SK-N-SH (cell line): Measurements from ENCODE around the gene SFN. TPM values are rescaled to one million over a fixed set of nuclear protein-coding genes. Genes with fewer than 3 reads are reported as not detected.

Experiments used
- CTCF ChIA-PET: fragments of 300-600, 350-600 bp; formaldehyde crosslinking; extraction: SDS; loops from one replicate; lab custom pipeline; 2021; lab: Yijun Ruan, JAX
- POLR2A ChIA-PET: fragments of 350-600 bp; sonication (Branson Sonifier 250); formaldehyde crosslinking; extraction: SDS; loops from one replicate; lab custom pipeline; 2020; ENCODE audit warnings: antibody characterized with exemption, inconsistent platforms; lab: Yijun Ruan, JAX
- DNase-seq: peaks from one replicate; pipeline ENCODE4 v3.0.0; 2012
- H2AFZ ChIP-seq: fragments of 200-600 bp; sonication (generic); 2 replicates; pipeline ENCODE4 v1.8.1; 2016; ENCODE audit warnings: antibody characterized with exemption, mild to moderate bottlenecking, low read depth
- H3F3A ChIP-seq: fragments of 200-600 bp; sonication (generic); replicated peaks from 2 replicates; pipeline ENCODE3; 2016; ENCODE audit warnings: antibody characterized with exemption, mild to moderate bottlenecking; ENCODE audit not compliant: insufficient read depth
- H3K27ac ChIP-seq, 2 experiments: fragments of 200-500 bp in 1 of 2; fragments of 200-600 bp in 1 of 2; sonication (Bioruptor generic) in 1 of 2; sonication (generic), shearing (Covaris generic) in 1 of 2; 2 replicates each; pipeline versions ENCODE4 v1.5.1 to v1.6.1; 2014 to 2016; ENCODE audit warnings: low read depth in 2 of 2, inconsistent platforms in 1 of 2, low read length in 1 of 2, mild to moderate bottlenecking in 1 of 2, mixed read lengths in 1 of 2
- H3K27me3 ChIP-seq: fragments of 200-600 bp; sonication (generic), shearing (Covaris generic); 2 replicates; pipeline ENCODE4 v1.6.1; 2016; ENCODE audit warnings: mixed run types; ENCODE audit not compliant: insufficient read depth
- H3K36me3 ChIP-seq, 2 experiments: fragments of 200-500 bp in 1 of 2; fragments of 200-600 bp in 1 of 2; sonication (Bioruptor generic) in 1 of 2; sonication (generic) in 1 of 2; replicated peaks in 1 of 2; 2 replicates each; pipeline versions ENCODE3 to v1.5.1; 2014 to 2016; ENCODE audit warnings: low read length in 1 of 2, mild to moderate bottlenecking in 1 of 2; ENCODE audit not compliant: insufficient read depth in 2 of 2, control insufficient read depth in 1 of 2
- H3K4me1 ChIP-seq, 2 experiments: fragments of 200-500 bp in 1 of 2; fragments of 200-600 bp in 1 of 2; sonication (Bioruptor generic) in 1 of 2; sonication (generic), shearing (Covaris generic) in 1 of 2; 2 replicates each; pipeline versions ENCODE4 v1.5.1 to v1.6.1; 2014 to 2016; ENCODE audit warnings: low read depth in 1 of 2, low read length in 1 of 2, mixed run types in 1 of 2; ENCODE audit not compliant: insufficient read depth in 2 of 2, control insufficient read depth in 1 of 2
- H3K4me2 ChIP-seq: fragments of 200-600 bp; sonication (generic), shearing (Covaris generic); 2 replicates; pipeline ENCODE4 v1.6.1; 2017; ENCODE audit warnings: mixed run types
- H3K4me3 ChIP-seq, 2 experiments: fragments of 200-500 bp in 1 of 2; fragments of 200-600 bp in 1 of 2; sonication (Bioruptor generic) in 1 of 2; sonication (generic), shearing (Covaris generic) in 1 of 2; 2 replicates each; pipeline versions ENCODE4 v1.5.1 to v1.8.1; 2014 to 2016; ENCODE audit warnings: low read depth in 2 of 2, inconsistent platforms in 1 of 2, low read length in 1 of 2, mild to moderate bottlenecking in 1 of 2, mixed read lengths in 1 of 2, moderate library complexity in 1 of 2
- H3K79me2 ChIP-seq: fragments of 200-600 bp; sonication (generic); 2 replicates; pipeline ENCODE4 v1.8.1; 2017; ENCODE audit warnings: mild to moderate bottlenecking; ENCODE audit not compliant: insufficient read depth
- H3K9ac ChIP-seq: fragments of 200-600 bp; sonication (generic); 2 replicates; pipeline ENCODE4 v1.6.1; 2017; ENCODE audit warnings: mixed run types
- H3K9me2 ChIP-seq: fragments of 200-600 bp; sonication (generic); 2 replicates; pipeline ENCODE4 v1.6.1; 2017; ENCODE audit warnings: mixed run types
- H3K9me3 ChIP-seq: fragments of 200-600 bp; sonication (generic); 2 replicates; pipeline ENCODE4 v1.6.1; 2017; ENCODE audit warnings: mixed run types, mild to moderate bottlenecking, moderate library complexity
- H4K20me1 ChIP-seq: fragments of 200-600 bp; sonication (generic); 2 replicates; pipeline ENCODE4 v1.6.1; 2017; ENCODE audit warnings: mild to moderate bottlenecking, mixed run types; ENCODE audit not compliant: insufficient read depth
- CHD2 ChIP-seq: fragments of 150-350 bp; IDR thresholded peaks from 2 replicates; pipeline ENCODE4 v1.6.1; 2018; ENCODE audit warnings: low read length; ENCODE audit not compliant: partially characterized antibody
- EZH2phosphoT487 ChIP-seq: fragments of 200-600 bp; sonication (generic); IDR thresholded peaks from 2 replicates; pipeline ENCODE4 v1.6.1; 2017; ENCODE audit warnings: low read depth, mixed run types, mild to moderate bottlenecking, antibody characterized with exemption, moderate library complexity, borderline replicate concordance
- FOXJ3 ChIP-seq: sonication (generic); formaldehyde crosslinking; IDR thresholded peaks from 2 replicates; pipeline ENCODE4 v1.5.1; 2020; ENCODE audit warnings: mild to moderate bottlenecking, missing genetic modification reagents
- GABPA ChIP-seq: IDR thresholded peaks from 2 replicates; pipeline ENCODE4 v1.4.0; 2012; ENCODE audit warnings: low read depth, mild to moderate bottlenecking
- JUND ChIP-seq: IDR thresholded peaks from 2 replicates; pipeline ENCODE4 v1.4.0; 2012
- NRF1 ChIP-seq: IDR thresholded peaks from 2 replicates; pipeline ENCODE4 v1.6.1; 2012; ENCODE audit warnings: low read depth, mild to moderate bottlenecking, low read length
- POLR2AphosphoS5 ChIP-seq: IDR thresholded peaks from 2 replicates; pipeline ENCODE4 v1.6.1; 2012; ENCODE audit warnings: low read depth, low read length
- RFX5 ChIP-seq: IDR thresholded peaks from 2 replicates; pipeline ENCODE4 v1.6.1; 2012; ENCODE audit warnings: mild to moderate bottlenecking, improper control_type of control experiment, low read length
- SMC3 ChIP-seq: IDR thresholded peaks from 2 replicates; pipeline ENCODE4 v1.6.1; 2012; ENCODE audit warnings: low read depth, low read length, improper control_type of control experiment
- TCF12 ChIP-seq: IDR thresholded peaks from 2 replicates; pipeline ENCODE4 v1.4.0; 2012
- TEAD4 ChIP-seq: IDR thresholded peaks from 2 replicates; pipeline ENCODE4 v1.4.0; 2012; ENCODE audit warnings: mild to moderate bottlenecking, borderline replicate concordance; ENCODE audit not compliant: insufficient read depth
- WGBS: methylation state at CpG from one replicate; pipeline ENCODE4 v1.1.6; 2017; ENCODE audit warnings: low lambda C conversion rate; 5-methylcytosine and 5-hydroxymethylcytosine counted together
- polyA plus RNA-seq, 3 experiments: library from polyadenylated mRNA; depleted of rRNA; stranded (reverse); fragments of >200 nt; gene quantifications; 2 replicates each; pipeline ENCODE4 v1.2.3, GENCODE V29; 2012
- TF ChIP-seq, protein P1 (sequence below): IDR thresholded peaks from 2 replicates; pipeline ENCODE4; 2012
- TF ChIP-seq, protein P2 (sequence below): IDR thresholded peaks from 2 replicates; pipeline ENCODE4 v1.6.1; 2012; ENCODE audit warnings: mild to moderate bottlenecking, low read depth, low read length, moderate library complexity
- TF ChIP-seq, protein P3 (sequence below): IDR thresholded peaks from 2 replicates; pipeline ENCODE4 v1.4.0; 2012; ENCODE audit warnings: low read depth, borderline replicate concordance

Gene SFN
- polyA plus RNA-seq, 1 of the 3 experiments (the other 2 are of a cell fraction) = 0.18 TPM

DNA sequence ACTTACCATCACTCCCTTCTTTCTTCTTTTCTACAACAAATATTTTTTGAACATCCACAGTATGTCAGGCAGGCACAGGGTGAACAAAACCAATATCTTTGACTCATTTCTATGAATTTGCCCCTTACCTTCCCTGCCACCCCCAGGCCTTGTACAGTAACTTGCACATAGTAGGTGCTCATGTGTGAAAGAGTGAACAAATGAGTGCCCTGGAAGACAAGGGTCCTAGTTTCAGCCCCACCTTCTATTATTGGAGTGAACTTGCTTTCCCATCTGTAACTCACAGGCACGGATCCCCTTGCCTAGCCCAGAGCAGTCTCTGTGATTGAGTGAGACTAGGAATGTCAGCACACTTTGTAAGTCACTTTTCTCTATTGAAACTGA, 23.6 kb upstream of the SFN start:
- peaks cover 21 to 24% of the 10 kb centered on the region in 2 experiments for H3K36me3 ChIP-seq
- H3K27ac ChIP-seq = no peak overlapping the region
- H4K20me1 ChIP-seq = no peaks in the 10 kb centered on the region
- no peak overlapping the region for H3K4me2 ChIP-seq
- no peak overlapping the region for H3K9ac ChIP-seq
- H3K79me2 ChIP-seq = peaks cover 9% of the 10 kb centered on the region; the same call in 1 of the 2 replicates
- TF ChIP-seq CHD2 = no peak
- no peaks in the 10 kb centered on the region for H3K4me1 ChIP-seq
- H3K27me3 ChIP-seq = no peaks in the 10 kb centered on the region
- CTCF ChIA-PET = interaction anchor here (0.8 to 1.1 kb wide), 2 partner anchors 19 to 48 kb away, joined by 4 to 5 read pairs; no protein-coding TSS in a partner anchor
- 100% methylated on average over 1 of the region's 1 CpG for WGBS
- peaks cover 5% of the 10 kb centered on the region for H3F3A ChIP-seq
- no peak for DNase-seq
- no peaks in the 10 kb centered on the region for H3K9me2 ChIP-seq
- H2AFZ ChIP-seq = no peak overlapping the region
- POLR2A ChIA-PET = no interaction called here
- no peaks in the 10 kb centered on the region for H3K9me3 ChIP-seq
- H3K4me3 ChIP-seq = no peak overlapping the region

DNA sequence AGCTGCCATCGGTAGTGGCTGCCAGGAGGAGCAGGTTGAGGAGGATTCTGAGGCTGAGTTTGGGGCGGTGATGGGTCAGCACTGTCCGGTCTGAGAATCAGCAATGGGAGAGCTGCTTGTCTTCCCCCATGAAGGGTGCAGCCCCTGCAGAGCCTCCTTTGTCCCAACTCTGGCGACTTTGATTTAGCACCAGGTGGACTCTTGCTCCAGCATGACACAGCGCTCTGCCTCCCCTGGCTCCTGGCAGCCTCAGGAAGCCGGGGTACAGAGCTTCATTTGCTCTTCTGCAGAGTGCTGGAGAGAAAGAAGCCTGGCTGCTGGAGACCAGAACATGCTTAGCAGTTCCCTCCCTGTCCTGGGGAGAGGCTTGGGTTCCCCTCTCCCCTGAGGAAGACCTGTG, 23.2 kb upstream of the SFN start:
- no peaks in the 10 kb centered on the region for H3K4me1 ChIP-seq
- POLR2A ChIA-PET = no interaction called here
- H3F3A ChIP-seq = peaks cover 9% of the 10 kb centered on the region
- no peaks in the 10 kb centered on the region for H3K9me3 ChIP-seq
- no peak overlapping the region for H3K27ac ChIP-seq
- no peak overlapping the region for H3K4me3 ChIP-seq
- H3K79me2 ChIP-seq = peaks cover 13% of the 10 kb centered on the region; the same call in 1 of the 2 replicates
- no peak for DNase-seq
- H2AFZ ChIP-seq = no peak overlapping the region
- no peaks in the 10 kb centered on the region for H3K27me3 ChIP-seq
- no peaks in the 10 kb centered on the region for H3K9me2 ChIP-seq
- 90% methylated on average over 6 of the region's 6 CpGs for WGBS
- CTCF ChIA-PET = interaction anchor here (0.8 kb wide), 1 partner anchor 19 kb away, joined by 4 read pairs; no protein-coding TSS in a partner anchor
- no peak overlapping the region for H3K9ac ChIP-seq
- no peak overlapping the region for H3K4me2 ChIP-seq
- TF ChIP-seq TEAD4 (no peak), RFX5 (no peak), POLR2AphosphoS5 (no peak), TCF12 (no peak), FOXJ3 (CRISPR knock-in tag) (no peak)
- H4K20me1 ChIP-seq = no peaks in the 10 kb centered on the region
- H3K36me3 ChIP-seq = peaks cover 17 to 21% of the 10 kb centered on the region in 2 experiments

DNA sequence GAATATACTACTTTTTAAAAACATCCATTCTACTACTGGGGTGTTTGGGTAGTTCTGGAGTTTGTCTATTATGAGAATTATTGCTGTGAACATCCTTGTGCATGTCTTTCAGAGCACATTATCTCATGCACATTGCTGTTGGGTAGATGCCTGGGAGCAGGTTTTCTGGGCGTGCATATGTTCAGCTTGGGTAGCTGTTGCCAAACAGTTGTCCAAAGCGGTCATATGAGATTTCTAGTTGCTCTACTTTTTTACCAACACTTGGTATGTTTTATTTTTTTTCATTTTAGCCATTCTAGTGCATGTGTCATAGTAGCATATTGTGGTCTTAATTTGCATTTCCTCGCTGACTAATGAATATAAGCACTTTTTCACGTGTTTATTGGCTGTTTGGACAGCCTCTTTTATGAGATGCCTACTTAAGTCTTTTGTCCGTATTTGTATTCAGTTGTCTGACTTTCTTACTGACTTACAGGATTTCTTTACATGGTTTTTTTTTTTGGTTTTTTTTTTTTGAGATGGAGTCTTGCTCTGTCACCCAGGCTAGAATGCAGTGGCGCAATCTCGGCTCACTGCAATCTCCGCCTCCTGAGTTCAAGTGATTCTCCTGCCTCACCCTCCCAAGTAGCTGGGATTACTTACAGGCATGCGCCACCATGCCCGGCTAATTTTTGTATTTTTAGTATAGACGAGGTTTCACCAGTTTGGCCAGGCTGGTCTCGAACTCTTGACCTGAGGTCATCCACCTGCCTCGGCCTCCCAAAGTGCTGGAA, 18.3 kb upstream of the SFN start:
- Histone ChIP-seq H4K20me1 (no peaks in the 10 kb centered on the region), H3K9ac (no peak overlapping the region), H3K79me2 (peaks cover 19% of the 10 kb centered on the region; the same call in 1 of the 2 replicates), H3K4me2 (no peak overlapping the region), H3K27ac (no peak overlapping the region), H3K9me2 (no peaks in the 10 kb centered on the region), H2AFZ (no peak overlapping the region), H3K9me3 (no peaks in the 10 kb centered on the region), H3K36me3 (peaks cover 9 to 16% of the 10 kb centered on the region in 2 experiments), H3K27me3 (no peaks in the 10 kb centered on the region), H3F3A (peaks cover 13% of the 10 kb centered on the region), H3K4me3 (no peak overlapping the region), H3K4me1 (peaks cover 0 to 8% of the 10 kb centered on the region in 2 experiments; a peak in 1 of 4 replicates)
- no peak for DNase-seq
- 93% methylated on average over 10 of the region's 13 CpGs for WGBS
- ChIA-PET CTCF (interaction anchor here (1.2 kb wide), 1 partner anchor 243 kb away, joined by 4 read pairs; no protein-coding TSS in a partner anchor), POLR2A (no interaction called here)
- TF ChIP-seq EZH2phosphoT487 (no peak), JUND (no peak), NRF1 (no peak), GABPA (no peak), SMC3 (no peak), RFX5 (no peak), TEAD4 (no peak)
- TF ChIP-seq, protein P1, sequence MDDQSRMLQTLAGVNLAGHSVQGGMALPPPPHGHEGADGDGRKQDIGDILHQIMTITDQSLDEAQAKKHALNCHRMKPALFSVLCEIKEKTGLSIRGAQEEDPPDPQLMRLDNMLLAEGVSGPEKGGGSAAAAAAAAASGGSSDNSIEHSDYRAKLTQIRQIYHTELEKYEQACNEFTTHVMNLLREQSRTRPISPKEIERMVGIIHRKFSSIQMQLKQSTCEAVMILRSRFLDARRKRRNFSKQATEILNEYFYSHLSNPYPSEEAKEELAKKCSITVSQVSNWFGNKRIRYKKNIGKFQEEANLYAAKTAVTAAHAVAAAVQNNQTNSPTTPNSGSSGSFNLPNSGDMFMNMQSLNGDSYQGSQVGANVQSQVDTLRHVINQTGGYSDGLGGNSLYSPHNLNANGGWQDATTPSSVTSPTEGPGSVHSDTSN = no peak
- TF ChIP-seq, protein P2, sequence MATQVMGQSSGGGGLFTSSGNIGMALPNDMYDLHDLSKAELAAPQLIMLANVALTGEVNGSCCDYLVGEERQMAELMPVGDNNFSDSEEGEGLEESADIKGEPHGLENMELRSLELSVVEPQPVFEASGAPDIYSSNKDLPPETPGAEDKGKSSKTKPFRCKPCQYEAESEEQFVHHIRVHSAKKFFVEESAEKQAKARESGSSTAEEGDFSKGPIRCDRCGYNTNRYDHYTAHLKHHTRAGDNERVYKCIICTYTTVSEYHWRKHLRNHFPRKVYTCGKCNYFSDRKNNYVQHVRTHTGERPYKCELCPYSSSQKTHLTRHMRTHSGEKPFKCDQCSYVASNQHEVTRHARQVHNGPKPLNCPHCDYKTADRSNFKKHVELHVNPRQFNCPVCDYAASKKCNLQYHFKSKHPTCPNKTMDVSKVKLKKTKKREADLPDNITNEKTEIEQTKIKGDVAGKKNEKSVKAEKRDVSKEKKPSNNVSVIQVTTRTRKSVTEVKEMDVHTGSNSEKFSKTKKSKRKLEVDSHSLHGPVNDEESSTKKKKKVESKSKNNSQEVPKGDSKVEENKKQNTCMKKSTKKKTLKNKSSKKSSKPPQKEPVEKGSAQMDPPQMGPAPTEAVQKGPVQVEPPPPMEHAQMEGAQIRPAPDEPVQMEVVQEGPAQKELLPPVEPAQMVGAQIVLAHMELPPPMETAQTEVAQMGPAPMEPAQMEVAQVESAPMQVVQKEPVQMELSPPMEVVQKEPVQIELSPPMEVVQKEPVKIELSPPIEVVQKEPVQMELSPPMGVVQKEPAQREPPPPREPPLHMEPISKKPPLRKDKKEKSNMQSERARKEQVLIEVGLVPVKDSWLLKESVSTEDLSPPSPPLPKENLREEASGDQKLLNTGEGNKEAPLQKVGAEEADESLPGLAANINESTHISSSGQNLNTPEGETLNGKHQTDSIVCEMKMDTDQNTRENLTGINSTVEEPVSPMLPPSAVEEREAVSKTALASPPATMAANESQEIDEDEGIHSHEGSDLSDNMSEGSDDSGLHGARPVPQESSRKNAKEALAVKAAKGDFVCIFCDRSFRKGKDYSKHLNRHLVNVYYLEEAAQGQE = no peak
- TF ChIP-seq, protein P3, sequence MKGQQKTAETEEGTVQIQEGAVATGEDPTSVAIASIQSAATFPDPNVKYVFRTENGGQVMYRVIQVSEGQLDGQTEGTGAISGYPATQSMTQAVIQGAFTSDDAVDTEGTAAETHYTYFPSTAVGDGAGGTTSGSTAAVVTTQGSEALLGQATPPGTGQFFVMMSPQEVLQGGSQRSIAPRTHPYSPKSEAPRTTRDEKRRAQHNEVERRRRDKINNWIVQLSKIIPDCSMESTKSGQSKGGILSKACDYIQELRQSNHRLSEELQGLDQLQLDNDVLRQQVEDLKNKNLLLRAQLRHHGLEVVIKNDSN = no peak
